ENCODE measurements around the gene MOGAT3.

Gene MOGAT3

GRCh38 chr7:101200862-101201599 is at the start of gene MOGAT3:
Gene MOGAT3 (minus strand): TSS chr7:101201036. CDS start chr7:101200854, 182 bp downstream.
- DNase-seq, result no peak

- DNase-seq, result no peak
These were observed 49.5 kb upstream of the MOGAT3 start for GRCh38 chr7:101250324-101250723.

DNA sequence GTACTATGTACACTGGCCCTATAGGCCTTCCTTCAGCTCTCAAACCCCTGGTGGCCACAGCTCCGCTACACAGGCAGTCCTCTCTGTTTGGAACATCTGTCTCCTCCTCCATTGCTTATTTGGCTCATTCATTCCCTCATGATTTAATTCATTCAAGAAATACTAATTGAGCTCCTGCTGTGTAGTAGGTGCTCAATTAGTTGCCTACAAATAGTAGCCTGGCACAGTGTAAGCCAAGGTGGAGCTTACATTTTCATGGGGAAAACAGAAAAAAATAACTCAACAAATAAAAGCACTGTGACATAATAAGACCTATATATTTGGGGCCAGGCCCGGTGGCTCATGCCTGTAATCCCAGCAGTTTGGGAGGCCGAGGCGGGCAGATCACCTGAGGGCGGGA is 47.4 kb upstream of the MOGAT3 start:
- DNase-seq, result no peak

GRCh38 chr7:101245147-101245668 is 44.4 kb upstream of the MOGAT3 start:
- DNase-seq, result no peak

- DNase-seq, result peak; percentile 69
These were observed 43.7 kb upstream of the MOGAT3 start, which contains the start of gene FIS1 for GRCh38 chr7:101244375-101245146. Gene FIS1 (minus strand): TSS chr7:101245081. CDS start chr7:101245004, 77 bp downstream.

DNA sequence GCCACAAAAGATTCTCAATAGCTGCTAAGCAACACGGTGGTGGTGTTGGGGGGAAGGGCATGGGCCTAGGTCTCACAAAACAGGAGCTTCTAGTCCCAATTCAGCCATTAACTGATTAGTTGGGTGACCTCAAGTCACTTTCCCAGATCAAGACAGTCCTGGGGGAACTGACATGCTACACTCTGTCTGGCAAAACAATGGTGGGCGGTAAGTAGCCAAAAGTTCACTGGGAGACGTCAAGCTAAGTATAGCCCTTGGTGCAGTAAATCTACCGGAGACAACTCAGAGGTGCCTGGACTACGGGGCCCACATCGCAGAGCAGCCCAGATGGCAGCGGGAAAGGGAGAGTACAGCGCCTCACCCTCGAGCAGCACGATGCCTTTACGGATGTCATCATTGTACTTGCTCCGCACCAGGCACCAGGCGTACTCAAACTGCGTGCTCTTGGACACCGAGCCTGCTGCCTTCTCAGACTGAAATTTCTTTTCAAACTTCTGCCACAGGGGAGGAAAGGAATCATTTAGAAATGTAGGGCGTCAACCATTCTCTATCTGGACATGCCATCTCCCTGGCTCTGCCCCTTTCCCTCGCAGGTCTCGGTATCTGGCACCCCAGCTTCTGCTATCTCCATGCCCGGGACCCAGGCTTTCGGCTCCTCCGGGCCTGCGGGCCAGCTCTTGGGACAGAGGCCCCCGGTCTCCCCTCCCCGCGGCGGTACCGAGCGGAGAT is 43.0 kb upstream of the MOGAT3 start:
- DNase-seq, result no peak

DNA sequence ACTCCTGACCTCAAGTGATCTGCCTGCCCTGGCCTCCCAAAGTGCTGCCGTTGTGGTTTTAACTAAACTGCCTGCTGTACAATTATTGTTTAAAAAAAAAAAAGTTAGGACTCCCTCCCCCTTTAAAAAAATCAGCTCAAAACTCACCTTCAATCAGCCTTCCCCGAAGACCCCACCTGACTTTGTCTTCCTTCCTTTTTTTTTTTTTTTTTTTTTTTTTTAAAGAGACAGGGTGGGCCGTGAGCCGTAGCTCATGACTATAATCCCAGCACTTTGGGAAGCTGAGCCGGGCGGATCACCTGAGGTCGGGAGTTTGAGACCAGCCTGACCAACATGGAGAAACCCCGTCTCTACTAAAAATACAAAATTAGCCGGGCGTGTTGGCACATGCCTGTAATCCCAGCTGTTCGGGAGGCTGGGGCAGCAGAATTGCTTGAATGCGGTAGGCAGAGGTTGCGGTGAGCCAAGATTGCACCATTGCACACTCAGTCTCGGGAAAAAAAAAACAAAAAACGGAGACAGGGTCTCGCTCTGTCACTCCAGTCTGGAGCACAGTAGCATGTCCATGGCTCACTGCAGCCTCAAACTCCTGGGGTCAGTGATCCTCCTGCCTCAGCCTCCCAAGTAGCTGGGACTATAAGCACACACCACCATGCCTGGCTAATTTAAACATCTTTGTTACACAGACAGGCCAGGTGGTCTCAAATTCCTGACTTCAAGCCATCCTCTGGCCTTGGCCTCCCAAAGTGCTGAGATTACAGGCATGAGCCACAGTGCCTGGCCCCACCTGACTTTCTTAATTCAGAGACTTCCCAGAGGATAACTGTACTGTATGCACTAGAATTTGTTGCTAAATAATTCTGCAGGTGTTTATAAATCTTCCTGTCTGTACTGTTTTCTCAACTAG is 40.9 kb upstream of the MOGAT3 start:
- DNase-seq, result no peak

GRCh38 chr7:101241015-101241363 is 40.2 kb upstream of the MOGAT3 start:
- DNase-seq, result no peak

- DNase-seq, result no peak
These were observed 39.6 kb upstream of the MOGAT3 start for GRCh38 chr7:101240226-101241014.

- DNase-seq, result no peak
These were observed 39.0 kb upstream of the MOGAT3 start for GRCh38 chr7:101239951-101240220.

DNA sequence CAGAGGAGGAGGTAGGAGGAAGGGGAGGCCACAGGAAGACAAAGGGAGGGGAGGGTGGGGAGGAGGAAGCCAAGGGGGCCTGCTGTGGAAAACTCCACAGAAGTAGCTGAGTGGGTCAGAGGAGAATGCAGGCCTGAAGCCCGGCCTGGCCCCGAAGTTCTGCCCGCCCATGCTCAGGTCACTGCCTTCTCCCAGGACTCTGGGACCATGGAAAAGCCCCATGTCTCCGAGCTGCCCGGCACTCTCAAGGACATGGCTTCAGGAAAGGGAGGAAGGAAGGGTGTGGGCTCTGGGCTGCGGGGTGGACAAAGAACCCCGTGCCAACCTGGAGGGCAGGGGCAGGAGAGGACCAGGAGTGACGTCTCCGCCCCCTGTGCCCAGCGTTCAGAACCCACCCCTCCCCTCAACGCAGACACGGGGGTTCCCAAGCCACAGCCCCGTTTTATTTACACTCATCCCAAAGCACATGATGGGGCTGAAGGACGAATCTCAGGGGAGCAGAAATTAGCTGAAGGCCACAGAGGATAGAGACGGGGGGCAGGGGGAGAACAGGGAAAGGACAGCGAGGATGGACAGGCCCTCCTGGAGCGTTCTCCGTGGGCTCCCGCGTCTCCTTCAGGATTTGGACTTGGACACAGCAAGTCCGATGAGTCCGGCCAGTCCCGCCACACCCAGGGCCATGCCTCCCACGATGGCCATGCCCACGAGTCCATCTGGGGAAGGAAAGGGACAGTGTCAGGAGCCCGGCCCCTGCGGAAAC is 38.5 kb upstream of the MOGAT3 start:
- DNase-seq, result no peak

- no peak for DNase-seq
These were observed 37.7 kb upstream of the MOGAT3 start for GRCh38 chr7:101238226-101239182.

- DNase-seq, result no peak
These were observed 36.6 kb upstream of the MOGAT3 start, which contains the start of gene CLDN15 for GRCh38 chr7:101237206-101238067. Gene CLDN15 (minus strand): TSS chr7:101237802. CDS start chr7:101237581, 221 bp downstream.

DNA sequence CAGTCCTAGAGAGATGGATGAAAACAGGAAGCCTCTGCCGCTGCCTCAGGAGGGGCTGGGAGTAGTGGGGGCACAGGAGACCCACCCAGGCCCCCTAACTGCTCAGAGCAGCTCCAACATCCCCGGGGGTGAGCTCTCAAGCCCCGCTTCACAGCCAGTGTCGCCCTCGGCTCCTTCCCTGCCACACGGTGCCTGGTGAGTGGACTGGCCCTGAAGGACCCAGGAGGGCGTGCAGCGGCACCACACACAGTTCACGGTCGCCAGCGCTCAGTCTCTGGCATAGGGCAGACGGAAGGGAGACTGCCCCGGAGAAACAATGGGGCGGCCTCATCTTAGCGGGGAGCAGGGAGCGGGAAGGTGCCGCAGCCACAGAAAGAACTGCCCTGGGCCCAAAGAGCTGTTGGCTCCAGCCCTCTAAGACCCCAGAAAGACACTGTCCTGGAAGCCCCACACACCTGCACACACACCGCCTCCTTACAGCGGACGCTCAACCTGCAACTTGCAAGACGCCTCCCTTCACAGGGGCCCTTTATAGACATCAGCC is 35.5 kb upstream of the MOGAT3 start:
- no peak for DNase-seq

- DNase-seq, result no peak
These were observed 34.7 kb upstream of the MOGAT3 start for GRCh38 chr7:101235522-101235921.

- DNase-seq, result no peak
These were observed 34.2 kb upstream of the MOGAT3 start for GRCh38 chr7:101235050-101235449.

DNA sequence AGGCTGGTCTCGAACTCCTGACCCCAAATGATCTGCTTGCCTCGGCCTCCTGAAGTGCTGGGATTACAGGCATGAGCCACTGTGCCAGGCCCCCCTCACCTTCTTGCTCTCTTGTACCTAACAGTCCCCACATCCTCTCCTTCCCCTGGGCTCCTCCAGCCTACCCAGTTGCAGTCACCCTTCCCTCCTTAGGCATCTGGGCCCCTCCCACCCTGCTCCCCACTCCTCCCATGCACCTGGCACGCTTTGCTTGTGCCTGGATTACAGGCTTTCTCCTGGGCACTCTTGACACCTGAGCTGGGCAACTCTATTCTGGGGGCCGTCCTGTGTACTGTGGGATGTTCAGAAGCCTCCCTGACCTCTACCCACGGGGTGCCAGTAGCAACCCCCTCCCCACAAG is 33.8 kb upstream of the MOGAT3 start:
- DNase-seq, result no peak

GRCh38 chr7:101233907-101234547 is 33.2 kb upstream of the MOGAT3 start:
- DNase-seq, result no peak
